Stimulated activated CD8-positive, alpha-beta memory T cell treated with anti-CD3 and anti-CD28 coated beads, Interleukin-7, amount 100 ng/mL, for 1 hour (primary cell): ENCODE data around the gene SYPL1.

ENCODE experiments used
- DNase-seq, 2 donors: peaks; one replicate each; pipeline ENCODE4 v3.0.0-alpha.2; 2020; ENCODE audit warnings: low read depth in 2 of 2

The SYPL1 gene

GRCh38 chr7:106050002-106050745 lies 61.9 kb downstream of the SYPL1 start:
- no peak for DNase-seq

- DNase-seq: no peak
Measured at GRCh38 chr7:106049139-106049752, 62.9 kb downstream of the SYPL1 start.

- DNase-seq: no peak
Measured at GRCh38 chr7:106048706-106049020, 63.4 kb downstream of the SYPL1 start.

GRCh38 chr7:106047818-106048705 lies 64.0 kb downstream of the SYPL1 start:
- DNase-seq: no peak

GRCh38 chr7:106047184-106047583 lies 64.9 kb downstream of the SYPL1 start:
- no peak for DNase-seq

- no peak for DNase-seq
Measured at GRCh38 chr7:106045586-106045985, 66.5 kb downstream of the SYPL1 start.

GRCh38 chr7:106045139-106045538 lies 67.0 kb downstream of the SYPL1 start:
- no peak for DNase-seq

GRCh38 chr7:106042196-106042611 lies 69.9 kb downstream of the SYPL1 start:
- no peak for DNase-seq

- no peak for DNase-seq
Measured at GRCh38 chr7:106041140-106041717, 70.9 kb downstream of the SYPL1 start.
